Hepatocyte (in vitro differentiated cells): ENCODE data around the gene WNT4.

Source experiments
- EZH2 ChIP-seq: fragments of 200-600 bp; sonication (generic); IDR thresholded peaks from 2 replicates; pipeline ENCODE4 v1.6.1; 2016; ENCODE audit warnings: antibody characterized with exemption, mild to moderate bottlenecking, borderline replicate concordance
- EZH2phosphoT487 ChIP-seq: fragments of 200-600 bp; sonication (generic); IDR thresholded peaks from one replicate; pipeline ENCODE4 v1.6.1; 2018; ENCODE audit warnings: antibody characterized with exemption, mild to moderate bottlenecking, low read depth, moderate library complexity; ENCODE audit not compliant: unreplicated experiment, severe bottlenecking
- TF ChIP-seq, protein P1 (sequence below): fragments of 200-600 bp; sonication (generic); IDR thresholded peaks from 2 replicates; pipeline ENCODE4 v1.5.1; 2016; ENCODE audit warnings: antibody characterized with exemption, mild to moderate bottlenecking; ENCODE audit not compliant: poor library complexity

DNA sequence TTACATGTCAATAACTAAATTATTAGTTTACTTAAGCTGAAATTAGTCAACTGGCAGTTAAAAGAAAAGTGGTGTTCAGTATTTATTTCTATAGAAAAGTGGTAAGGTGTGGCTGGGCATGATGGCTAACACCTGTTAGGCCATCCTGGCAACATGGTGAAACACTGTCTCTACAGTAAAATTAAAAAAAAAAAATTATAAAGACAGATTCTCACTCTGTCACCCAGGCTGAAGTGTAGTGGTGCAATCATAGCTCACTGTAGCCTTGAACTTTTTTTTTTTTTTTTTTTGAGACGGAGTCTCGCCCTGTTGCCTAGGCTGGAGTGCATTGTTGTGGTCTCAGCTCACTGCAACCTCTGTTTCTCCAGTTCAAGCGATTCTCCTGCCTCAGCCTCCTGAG is 32.9 kb downstream of the WNT4 start:
- TF ChIP-seq, protein P1, sequence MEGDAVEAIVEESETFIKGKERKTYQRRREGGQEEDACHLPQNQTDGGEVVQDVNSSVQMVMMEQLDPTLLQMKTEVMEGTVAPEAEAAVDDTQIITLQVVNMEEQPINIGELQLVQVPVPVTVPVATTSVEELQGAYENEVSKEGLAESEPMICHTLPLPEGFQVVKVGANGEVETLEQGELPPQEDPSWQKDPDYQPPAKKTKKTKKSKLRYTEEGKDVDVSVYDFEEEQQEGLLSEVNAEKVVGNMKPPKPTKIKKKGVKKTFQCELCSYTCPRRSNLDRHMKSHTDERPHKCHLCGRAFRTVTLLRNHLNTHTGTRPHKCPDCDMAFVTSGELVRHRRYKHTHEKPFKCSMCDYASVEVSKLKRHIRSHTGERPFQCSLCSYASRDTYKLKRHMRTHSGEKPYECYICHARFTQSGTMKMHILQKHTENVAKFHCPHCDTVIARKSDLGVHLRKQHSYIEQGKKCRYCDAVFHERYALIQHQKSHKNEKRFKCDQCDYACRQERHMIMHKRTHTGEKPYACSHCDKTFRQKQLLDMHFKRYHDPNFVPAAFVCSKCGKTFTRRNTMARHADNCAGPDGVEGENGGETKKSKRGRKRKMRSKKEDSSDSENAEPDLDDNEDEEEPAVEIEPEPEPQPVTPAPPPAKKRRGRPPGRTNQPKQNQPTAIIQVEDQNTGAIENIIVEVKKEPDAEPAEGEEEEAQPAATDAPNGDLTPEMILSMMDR = no peak
- TF ChIP-seq EZH2phosphoT487 (no peak), EZH2 (no peak)
